Thyroid gland (tissue), 4 donors: Measurements from ENCODE around the gene L3MBTL4. TPM values are rescaled to one million over a fixed set of nuclear protein-coding genes. Genes with fewer than 3 reads are reported as not detected.
"Not testable (repeated sequence)": the region's sequence is repeated elsewhere in the genome, so short reads cannot be mapped to it uniquely, and the experiment has no call there.

Experiments used
- DNase-seq, 2 donors: peaks; one replicate each; pipeline ENCODE4 v3.0.0-alpha.2; 2019
- H3K27ac ChIP-seq, 3 donors: fragments of 200-600 bp; sonication (generic); 1 replicate in 2 of 3; 2 replicates in 1 of 3; pipeline ENCODE4 v1.5.1; 2016 to 2019; ENCODE audit warnings: mild to moderate bottlenecking in 1 of 3, moderate library complexity in 1 of 3
- H3K27me3 ChIP-seq: fragments of 200-600 bp; sonication (generic); one replicate; pipeline ENCODE4 v1.5.1; 2019
- H3K36me3 ChIP-seq, 2 donors: fragments of 200-600 bp; sonication (generic); one replicate each; pipeline ENCODE4 v1.5.1; 2016 to 2019
- H3K4me1 ChIP-seq, 2 donors: fragments of 200-600 bp; sonication (generic); one replicate each; pipeline ENCODE4 v1.5.1; 2017 to 2019
- H3K4me3 ChIP-seq, 3 donors: fragments of 200-600 bp; sonication (generic); replicated peaks in 1 of 3; 1 replicate in 2 of 3; 2 replicates in 1 of 3; pipeline ENCODE4 v1.5.1; 2016; ENCODE audit warnings: mild to moderate bottlenecking in 1 of 3
- H3K9me3 ChIP-seq: fragments of 200-600 bp; sonication (generic); one replicate; pipeline ENCODE4 v1.5.1; 2017
- POLR2A ChIP-seq, 2 donors: fragments of 450-650 bp; IDR thresholded peaks; one replicate each; pipeline ENCODE4 v1.6.1; 2017; ENCODE audit warnings: antibody characterized with exemption in 2 of 2, mild to moderate bottlenecking in 2 of 2, moderate library complexity in 1 of 2
- WGBS, 2 donors: methylation state at CpG; one replicate each; pipeline ENCODE4 v1.1.5; 2017; 5-methylcytosine and 5-hydroxymethylcytosine counted together
- intact Hi-C: fragments of 100-400 bp; cut with DNase I; formaldehyde crosslinking; loops from one replicate; pipeline ENCODE4 v1.15.1; 2023
- total RNA-seq, 4 donors: library from RNA; depleted of rRNA; stranded (reverse); fragments of >200 nt; gene quantifications; one replicate each; pipeline ENCODE4 v1.2.3, GENCODE V29; 2016
- TF ChIP-seq, protein P1 (sequence below), 6 experiments: fragments of 200-600 bp in 3 of 6; fragments of 450-650 bp in 3 of 6; sonication (generic) in 3 of 6; IDR thresholded peaks; one replicate each; pipeline ENCODE4 v1.5.1; 2016 to 2019; ENCODE audit warnings: antibody characterized with exemption in 6 of 6, mild to moderate bottlenecking in 2 of 6, inconsistent platforms in 1 of 6, moderate library complexity in 1 of 6

L3MBTL4 gene
- total RNA-seq, 4 donors from 2014 or later, result 15.2 to 37.1 (median 24.3) TPM

DNA sequence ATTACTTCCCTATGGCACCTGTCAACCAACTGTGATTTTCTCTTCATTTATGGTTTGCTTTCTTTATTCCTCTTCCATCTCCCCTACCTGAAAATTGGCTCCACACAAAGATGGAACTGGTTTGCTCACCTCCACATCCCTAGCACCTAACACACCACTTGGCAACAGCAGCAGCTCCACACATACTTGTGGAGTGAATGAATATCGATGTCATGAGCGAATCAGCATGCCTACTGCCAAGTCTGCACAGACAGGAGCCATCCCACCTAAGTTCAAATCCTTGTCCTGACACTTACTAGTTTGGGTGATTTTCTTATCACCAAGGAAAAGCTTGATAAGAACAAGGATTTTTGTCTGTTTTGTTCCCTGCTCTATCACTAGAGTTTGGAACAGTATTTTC is 328.0 kb downstream of the L3MBTL4 start:
- no peaks in the 10 kb centered on the region for H3K4me1 ChIP-seq
- 95 to 97% methylated on average over 2 of the region's 2 CpGs for WGBS, 2 donors
- no peak overlapping the region for H3K4me3 ChIP-seq
- DNase-seq, result no peak
- intact Hi-C loops, result no loop called here
- H3K9me3 ChIP-seq, result no peaks in the 10 kb centered on the region
- TF ChIP-seq POLR2A (IDR thresholded peaks at IDR 0.05), result no peak
- TF ChIP-seq, protein P1, sequence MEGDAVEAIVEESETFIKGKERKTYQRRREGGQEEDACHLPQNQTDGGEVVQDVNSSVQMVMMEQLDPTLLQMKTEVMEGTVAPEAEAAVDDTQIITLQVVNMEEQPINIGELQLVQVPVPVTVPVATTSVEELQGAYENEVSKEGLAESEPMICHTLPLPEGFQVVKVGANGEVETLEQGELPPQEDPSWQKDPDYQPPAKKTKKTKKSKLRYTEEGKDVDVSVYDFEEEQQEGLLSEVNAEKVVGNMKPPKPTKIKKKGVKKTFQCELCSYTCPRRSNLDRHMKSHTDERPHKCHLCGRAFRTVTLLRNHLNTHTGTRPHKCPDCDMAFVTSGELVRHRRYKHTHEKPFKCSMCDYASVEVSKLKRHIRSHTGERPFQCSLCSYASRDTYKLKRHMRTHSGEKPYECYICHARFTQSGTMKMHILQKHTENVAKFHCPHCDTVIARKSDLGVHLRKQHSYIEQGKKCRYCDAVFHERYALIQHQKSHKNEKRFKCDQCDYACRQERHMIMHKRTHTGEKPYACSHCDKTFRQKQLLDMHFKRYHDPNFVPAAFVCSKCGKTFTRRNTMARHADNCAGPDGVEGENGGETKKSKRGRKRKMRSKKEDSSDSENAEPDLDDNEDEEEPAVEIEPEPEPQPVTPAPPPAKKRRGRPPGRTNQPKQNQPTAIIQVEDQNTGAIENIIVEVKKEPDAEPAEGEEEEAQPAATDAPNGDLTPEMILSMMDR (IDR thresholded peaks at IDR 0.05), result no peak
- H3K27me3 ChIP-seq, result no peaks in the 10 kb centered on the region
- H3K36me3 ChIP-seq, result no peaks in the 10 kb centered on the region
- no peak overlapping the region for H3K27ac ChIP-seq

- 85 to 93% methylated on average over 2 of the region's 2 CpGs for WGBS, 2 donors
- Histone ChIP-seq H3K9me3 (no peaks in the 10 kb centered on the region), H3K27me3 (no peaks in the 10 kb centered on the region), H3K4me1 (no peaks in the 10 kb centered on the region), H3K4me3 (no peak overlapping the region), H3K36me3 (no peaks in the 10 kb centered on the region), H3K27ac (no peak overlapping the region)
- no peak for DNase-seq
- intact Hi-C loops, result no loop called here
- TF ChIP-seq, protein P1 (IDR thresholded peaks at IDR 0.05), result no peak
- no peak for TF ChIP-seq POLR2A (IDR thresholded peaks at IDR 0.05)
Measured at GRCh38 chr18:6079406-6079805, 335.3 kb downstream of the L3MBTL4 start.

GRCh38 chr18:6078877-6079276 is 335.8 kb downstream of the L3MBTL4 start:
- Histone ChIP-seq H3K27ac (no peak overlapping the region), H3K4me1 (no peaks in the 10 kb centered on the region), H3K27me3 (no peaks in the 10 kb centered on the region), H3K9me3 (no peaks in the 10 kb centered on the region), H3K36me3 (no peaks in the 10 kb centered on the region), H3K4me3 (no peak overlapping the region)
- WGBS, 2 donors, result 93 to 98% methylated on average over 9 of the region's 9 CpGs
- intact Hi-C loops, result no loop called here
- DNase-seq, result no peak
- no peak for TF ChIP-seq POLR2A (IDR thresholded peaks at IDR 0.05)
- TF ChIP-seq, protein P1 (IDR thresholded peaks at IDR 0.05), result no peak

- H3K36me3 ChIP-seq, H3K27ac ChIP-seq, H3K9me3 ChIP-seq, H3K4me1 ChIP-seq, H3K27me3 ChIP-seq, H3K4me3 ChIP-seq, intact Hi-C loops, DNase-seq: not testable (repeated sequence)
- WGBS, 2 donors, result 86 to 95% methylated on average over 11 of the region's 11 CpGs
Measured at GRCh38 chr18:6072423-6072822, 342.3 kb downstream of the L3MBTL4 start.

DNA sequence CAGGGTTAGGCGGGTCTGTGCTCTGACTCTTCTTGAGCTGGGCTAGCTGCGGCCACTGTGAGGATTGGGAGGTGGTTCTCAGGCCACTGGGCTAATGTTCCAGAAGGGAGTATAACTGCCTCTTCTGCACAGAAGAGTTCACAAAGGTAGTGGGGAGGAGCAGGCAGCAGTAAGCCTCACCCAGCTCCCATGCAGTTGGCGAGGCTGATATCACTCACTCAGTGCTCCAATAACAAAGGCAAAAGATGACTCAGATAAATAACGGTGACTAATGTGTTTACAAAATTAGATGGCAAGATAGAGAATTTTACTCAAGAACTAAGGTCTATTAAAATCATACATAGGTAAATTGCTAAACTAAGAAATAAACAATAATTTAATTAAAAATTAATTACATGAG is 345.2 kb downstream of the L3MBTL4 start:
- intact Hi-C loops, result no loop called here
- no peaks in the 10 kb centered on the region for H3K9me3 ChIP-seq
- no peak overlapping the region for H3K4me3 ChIP-seq
- no peaks in the 10 kb centered on the region for H3K4me1 ChIP-seq
- DNase-seq, result no peak
- no peak for TF ChIP-seq POLR2A (IDR thresholded peaks at IDR 0.05)
- TF ChIP-seq, protein P1 (IDR thresholded peaks at IDR 0.05), result no peak
- H3K27ac ChIP-seq, result no peak overlapping the region
- 87 to 97% methylated on average over 4 of the region's 4 CpGs for WGBS, 2 donors
- H3K36me3 ChIP-seq, result no peaks in the 10 kb centered on the region
- no peaks in the 10 kb centered on the region for H3K27me3 ChIP-seq

- Histone ChIP-seq H3K4me3 (no peak overlapping the region), H3K9me3 (no peaks in the 10 kb centered on the region), H3K27me3 (no peaks in the 10 kb centered on the region), H3K36me3 (no peaks in the 10 kb centered on the region), H3K4me1 (no peaks in the 10 kb centered on the region), H3K27ac (no peak overlapping the region)
- no peak for TF ChIP-seq POLR2A (IDR thresholded peaks at IDR 0.05)
- TF ChIP-seq, protein P1 (IDR thresholded peaks at IDR 0.05), result no peak
- intact Hi-C loops, result no loop called here
- no peak for DNase-seq
- 91 to 98% methylated on average over 3 of the region's 3 CpGs for WGBS, 2 donors
Measured at GRCh38 chr18:6069103-6069502, 345.6 kb downstream of the L3MBTL4 start.
